H9 (cell line): ENCODE data around the gene BCL7C. TPM values are rescaled to one million over a fixed set of nuclear protein-coding genes. Genes with fewer than 3 reads are reported as not detected.

Source experiments
- DNase-seq: peaks from one replicate; pipeline ENCODE4 v3.0.0-alpha.2; 2017
- H2AFZ ChIP-seq: one replicate; pipeline ENCODE4 v1.6.1; 2013; ENCODE audit warnings: mild to moderate bottlenecking, low read length, control low read depth, moderate library complexity
- H2AK5ac ChIP-seq: 2 replicates; pipeline ENCODE4 v1.6.1; 2013; ENCODE audit warnings: low read length, control low read depth, mixed read lengths; ENCODE audit not compliant: insufficient read length
- H2BK120ac ChIP-seq: one replicate; pipeline ENCODE4 v1.6.1; 2013; ENCODE audit warnings: low read depth, mild to moderate bottlenecking, low read length, control low read depth, inconsistent platforms; ENCODE audit not compliant: poor library complexity, severe bottlenecking
- H2BK12ac ChIP-seq: 2 replicates; pipeline ENCODE4 v1.6.1; 2013; ENCODE audit warnings: low read length, control low read depth, mixed read lengths, low read depth; ENCODE audit not compliant: insufficient read length
- H2BK15ac ChIP-seq: 2 replicates; pipeline ENCODE4 v1.6.1; 2013; ENCODE audit warnings: low read depth, low read length, control low read depth
- H2BK20ac ChIP-seq: one replicate; pipeline ENCODE4 v1.6.1; 2013; ENCODE audit warnings: low read depth, mild to moderate bottlenecking, low read length, control low read depth, inconsistent platforms; ENCODE audit not compliant: poor library complexity, severe bottlenecking
- H2BK5ac ChIP-seq: 2 replicates; pipeline ENCODE4 v1.6.1; 2013; ENCODE audit warnings: low read length, control low read depth, mixed read lengths; ENCODE audit not compliant: insufficient read length
- H3K14ac ChIP-seq: 2 replicates; pipeline ENCODE4 v1.6.1; 2013; ENCODE audit warnings: low read length, control low read depth; ENCODE audit not compliant: insufficient read depth
- H3K18ac ChIP-seq: 2 replicates; pipeline ENCODE4 v1.6.1; 2013; ENCODE audit warnings: low read depth, mild to moderate bottlenecking, mixed read lengths, low read length, control low read depth; ENCODE audit not compliant: insufficient read length
- H3K23ac ChIP-seq: 2 replicates; pipeline ENCODE4 v1.6.1; 2013; ENCODE audit warnings: low read length, control low read depth, mixed read lengths, low read depth; ENCODE audit not compliant: insufficient read length
- H3K23me2 ChIP-seq: 2 replicates; pipeline ENCODE4 v1.6.1; 2013; ENCODE audit warnings: low read depth, mild to moderate bottlenecking, mixed read lengths, low read length, control low read depth; ENCODE audit not compliant: insufficient read length, poor library complexity, severe bottlenecking
- H3K27ac ChIP-seq: 2 replicates; pipeline ENCODE4 v1.5.1; 2013; ENCODE audit warnings: low read length, control low read depth, mixed read lengths, low read depth; ENCODE audit not compliant: insufficient read length
- H3K27me3 ChIP-seq: 2 replicates; pipeline ENCODE4 v1.6.1; 2013; ENCODE audit warnings: low read length, control low read depth, inconsistent platforms; ENCODE audit not compliant: insufficient read depth
- H3K4ac ChIP-seq: 2 replicates; pipeline ENCODE4 v1.6.1; 2013; ENCODE audit warnings: low read depth, mild to moderate bottlenecking, control low read depth, inconsistent platforms, low read length, moderate library complexity
- H3K4me1 ChIP-seq: 2 replicates; pipeline ENCODE4 v1.6.1; 2013; ENCODE audit warnings: low read length, control low read depth, inconsistent platforms; ENCODE audit not compliant: insufficient read depth
- H3K4me2 ChIP-seq: 2 replicates; pipeline ENCODE4 v1.6.1; 2013; ENCODE audit warnings: low read length, control low read depth, mixed read lengths; ENCODE audit not compliant: insufficient read length, insufficient read depth
- H3K56ac ChIP-seq: 2 replicates; pipeline ENCODE4 v1.6.1; 2013; ENCODE audit warnings: low read depth, mild to moderate bottlenecking, mixed read lengths, low read length, control low read depth; ENCODE audit not compliant: insufficient read length
- H3K79me1 ChIP-seq: 2 replicates; pipeline ENCODE4 v1.6.1; 2013; ENCODE audit warnings: low read depth, mild to moderate bottlenecking, moderate library complexity, low read length, control low read depth, inconsistent platforms; ENCODE audit not compliant: insufficient read depth, poor library complexity, severe bottlenecking
- H3K79me2 ChIP-seq: 2 replicates; pipeline ENCODE4 v1.6.1; 2013; ENCODE audit warnings: low read length, control low read depth, inconsistent platforms; ENCODE audit not compliant: insufficient read depth
- H3K9ac ChIP-seq: 2 replicates; pipeline ENCODE4 v1.6.1; 2013; ENCODE audit warnings: low read length, control low read depth, mixed read lengths; ENCODE audit not compliant: insufficient read length; ENCODE audit errors: extremely low read depth
- H3K9me3 ChIP-seq: one replicate; pipeline ENCODE4 v1.6.1; 2013; ENCODE audit warnings: low read depth, low read length, inconsistent platforms; ENCODE audit not compliant: control insufficient read depth
- H3T11ph ChIP-seq: one replicate; pipeline ENCODE4 v1.6.1; 2013; ENCODE audit warnings: mild to moderate bottlenecking, low read length, control low read depth, inconsistent platforms
- H4K20me1 ChIP-seq: one replicate; pipeline ENCODE4 v1.6.1; 2013; ENCODE audit not compliant: control insufficient read depth, insufficient read length, insufficient read depth
- H4K5ac ChIP-seq: 2 replicates; pipeline ENCODE4 v1.6.1; 2013; ENCODE audit warnings: low read depth, mild to moderate bottlenecking, mixed read lengths, low read length, control low read depth; ENCODE audit not compliant: insufficient read length
- H4K8ac ChIP-seq: replicated peaks from 2 replicates; pipeline ENCODE4 v1.6.1; 2013; ENCODE audit warnings: low read length, control low read depth, mixed read lengths, low read depth; ENCODE audit not compliant: insufficient read length
- H4K91ac ChIP-seq: 2 replicates; pipeline ENCODE4 v1.6.1; 2013; ENCODE audit warnings: low read depth, mild to moderate bottlenecking, moderate library complexity, mixed read lengths, low read length, control low read depth; ENCODE audit not compliant: insufficient read length
- H3K27ac Mint-ChIP-seq, 3 experiments: 2 replicates in 2 of 3; 3 replicates in 1 of 3; pipeline ENCODE4 v1.8.0; 2020 to 2021; ENCODE audit warnings: mixed read lengths in 3 of 3, mild to moderate bottlenecking in 1 of 3, moderate library complexity in 1 of 3
- H3K27me3 Mint-ChIP-seq: 2 replicates; pipeline ENCODE4 v1.8.0; 2021; ENCODE audit warnings: low read depth, mild to moderate bottlenecking, moderate library complexity, mixed read lengths
- H3K36me3 Mint-ChIP-seq, 3 experiments: 2 replicates in 2 of 3; 3 replicates in 1 of 3; pipeline ENCODE4 v1.8.0; 2020 to 2021; ENCODE audit warnings: low read depth in 3 of 3, mixed read lengths in 3 of 3; ENCODE audit not compliant: insufficient read depth in 1 of 3
- H3K4me1 Mint-ChIP-seq, 2 experiments: 2 replicates each; pipeline ENCODE4 v1.8.0; 2020; ENCODE audit warnings: mixed read lengths in 2 of 2
- H3K4me3 Mint-ChIP-seq, 2 experiments: 2 replicates in 1 of 2; 3 replicates in 1 of 2; pipeline ENCODE4 v1.8.0; 2020 to 2021; ENCODE audit warnings: mild to moderate bottlenecking in 2 of 2, mixed read lengths in 2 of 2, moderate library complexity in 1 of 2
- H3K9me3 Mint-ChIP-seq, 2 experiments: 2 replicates in 1 of 2; 3 replicates in 1 of 2; pipeline ENCODE4 v1.8.0; 2020; ENCODE audit warnings: mild to moderate bottlenecking in 2 of 2, mixed read lengths in 2 of 2, moderate library complexity in 1 of 2
- WGBS: extraction: QIAGEN DNeasy Blood & Tissue Kit; methylation state at CpG from one replicate; pipeline ENCODE4 v1.1.7; 2013; ENCODE audit warnings: missing lambda C conversion rate, low lambda C conversion rate, mixed read lengths; ENCODE audit not compliant: insufficient read length; ENCODE audit errors: extremely low coverage; 5-methylcytosine and 5-hydroxymethylcytosine counted together
- total RNA-seq: library from RNA; stranded (reverse); gene quantifications from 2 replicates; pipeline ENCODE4 v1.2.1, GENCODE V29; 2021
- TF ChIP-seq, protein P1 (sequence below): fragments of 200-600 bp; sonication (generic); conservative IDR thresholded peaks from 3 replicates; pipeline ENCODE4 v1.8.0; 2021; ENCODE audit warnings: antibody characterized with exemption, mild to moderate bottlenecking

Gene BCL7C
- total RNA-seq, 1 experiment from 2014 or later: 18.3 TPM

DNA sequence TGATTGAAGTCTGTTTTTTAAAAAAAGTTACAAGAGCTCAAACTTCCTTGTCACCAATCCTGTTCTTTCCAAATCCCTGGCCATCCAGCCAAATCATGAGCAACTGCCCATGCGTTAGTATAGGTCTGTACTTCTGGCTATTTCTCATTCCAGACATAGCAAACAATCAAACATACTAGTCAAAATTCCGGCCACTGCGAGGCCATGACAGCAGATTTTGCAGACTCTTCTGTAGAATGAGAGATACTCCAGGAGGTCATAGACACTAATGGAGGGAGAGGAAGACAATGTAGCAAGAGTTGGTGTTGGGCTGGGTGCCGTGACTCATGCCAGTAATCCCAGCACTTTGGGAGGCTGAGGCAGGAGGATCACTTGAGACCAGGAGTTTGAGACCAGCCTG is 50.9 kb downstream of the BCL7C start:
- Histone ChIP-seq H3T11ph (no peak overlapping the region), H3K79me2 (no peaks in the 10 kb centered on the region), H3K23ac (no peak overlapping the region), H2BK20ac (no peak overlapping the region), H2BK12ac (no peak overlapping the region), H2BK120ac (no peak overlapping the region), H3K14ac (no peak overlapping the region), H2AFZ (no peak overlapping the region), H4K91ac (no peak overlapping the region), H3K4me1 (no peaks in the 10 kb centered on the region), H3K23me2 (no peaks in the 10 kb centered on the region), H4K5ac (no peak overlapping the region), H3K4me2 (no peak overlapping the region), H4K20me1 (no peaks in the 10 kb centered on the region), H3K9ac (no peak overlapping the region), H2BK5ac (no peak overlapping the region), H3K56ac (no peak overlapping the region), H4K8ac (no peak overlapping the region), H3K27ac (no peak overlapping the region), H3K4ac (no peak overlapping the region), H3K18ac (no peak overlapping the region), H2AK5ac (no peak overlapping the region), H3K9me3 (no peaks in the 10 kb centered on the region), H2BK15ac (no peak overlapping the region), H3K27me3 (peaks cover 2% of the 10 kb centered on the region; the same call in 1 of the 2 replicates), H3K79me1 (no peaks in the 10 kb centered on the region)
- DNase-seq: no peak
- no CpG with 5 or more reads among the region's 4 CpGs for WGBS
- Mint-ChIP-seq H3K27ac (no peak overlapping the region), H3K27me3 (peaks cover 34% of the 10 kb centered on the region), H3K4me1 (peaks cover 6% of the 10 kb centered on the region in 2 experiments; a peak in 3 of 4 replicates), H3K36me3 (peaks cover 0 to 4% (median 0%) of the 10 kb centered on the region in 3 experiments; a peak in 2 of 7 replicates), H3K4me3 (no peak overlapping the region), H3K9me3 (peaks cover 17% of the 10 kb centered on the region in 2 experiments)
- TF ChIP-seq, protein P1, sequence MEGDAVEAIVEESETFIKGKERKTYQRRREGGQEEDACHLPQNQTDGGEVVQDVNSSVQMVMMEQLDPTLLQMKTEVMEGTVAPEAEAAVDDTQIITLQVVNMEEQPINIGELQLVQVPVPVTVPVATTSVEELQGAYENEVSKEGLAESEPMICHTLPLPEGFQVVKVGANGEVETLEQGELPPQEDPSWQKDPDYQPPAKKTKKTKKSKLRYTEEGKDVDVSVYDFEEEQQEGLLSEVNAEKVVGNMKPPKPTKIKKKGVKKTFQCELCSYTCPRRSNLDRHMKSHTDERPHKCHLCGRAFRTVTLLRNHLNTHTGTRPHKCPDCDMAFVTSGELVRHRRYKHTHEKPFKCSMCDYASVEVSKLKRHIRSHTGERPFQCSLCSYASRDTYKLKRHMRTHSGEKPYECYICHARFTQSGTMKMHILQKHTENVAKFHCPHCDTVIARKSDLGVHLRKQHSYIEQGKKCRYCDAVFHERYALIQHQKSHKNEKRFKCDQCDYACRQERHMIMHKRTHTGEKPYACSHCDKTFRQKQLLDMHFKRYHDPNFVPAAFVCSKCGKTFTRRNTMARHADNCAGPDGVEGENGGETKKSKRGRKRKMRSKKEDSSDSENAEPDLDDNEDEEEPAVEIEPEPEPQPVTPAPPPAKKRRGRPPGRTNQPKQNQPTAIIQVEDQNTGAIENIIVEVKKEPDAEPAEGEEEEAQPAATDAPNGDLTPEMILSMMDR: no peak
